Erythroblast (primary cell): ENCODE data around the gene XYLT2.
"Not testable (repeated sequence)": the region's sequence is repeated elsewhere in the genome, so short reads cannot be mapped to it uniquely, and the experiment has no call there.

Source experiments
- DNase-seq, 2 experiments: peaks; one replicate each; lab custom pipeline; 2025; lab: John Stamatoyannopoulos, UW
- GATA1 ChIP-seq: IDR thresholded peaks from 2 replicates; pipeline ENCODE4 v1.6.1; 2011; ENCODE audit warnings: low read depth, mild to moderate bottlenecking, control low read depth, low read length, moderate library complexity
- POLR2A ChIP-seq: IDR thresholded peaks from 2 replicates; pipeline ENCODE4 v1.6.1; 2011; ENCODE audit warnings: mild to moderate bottlenecking, low read length

XYLT2 gene

DNA sequence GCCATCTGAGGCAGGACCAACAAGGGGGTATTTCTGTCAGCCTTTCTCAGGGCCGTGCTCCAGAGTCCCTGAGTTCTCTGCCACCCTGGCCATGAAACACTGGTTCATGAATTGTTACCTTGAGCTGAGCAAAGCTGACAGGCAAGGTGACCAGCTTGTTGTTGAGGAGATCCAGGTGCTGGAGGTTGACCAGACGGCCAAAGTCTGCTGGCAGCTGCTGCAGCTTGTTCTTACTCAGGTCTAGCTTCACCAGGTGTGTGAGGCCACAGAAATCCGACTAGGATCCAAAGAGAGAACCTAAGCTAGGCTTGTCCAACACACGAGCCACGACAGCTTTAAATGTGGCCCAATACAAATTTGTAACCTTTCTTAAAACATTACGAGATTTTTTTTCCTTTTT lies 46.7 kb downstream of the XYLT2 start:
- DNase-seq = no peak
- no peak for TF ChIP-seq POLR2A
- TF ChIP-seq GATA1 = no peak

DNA sequence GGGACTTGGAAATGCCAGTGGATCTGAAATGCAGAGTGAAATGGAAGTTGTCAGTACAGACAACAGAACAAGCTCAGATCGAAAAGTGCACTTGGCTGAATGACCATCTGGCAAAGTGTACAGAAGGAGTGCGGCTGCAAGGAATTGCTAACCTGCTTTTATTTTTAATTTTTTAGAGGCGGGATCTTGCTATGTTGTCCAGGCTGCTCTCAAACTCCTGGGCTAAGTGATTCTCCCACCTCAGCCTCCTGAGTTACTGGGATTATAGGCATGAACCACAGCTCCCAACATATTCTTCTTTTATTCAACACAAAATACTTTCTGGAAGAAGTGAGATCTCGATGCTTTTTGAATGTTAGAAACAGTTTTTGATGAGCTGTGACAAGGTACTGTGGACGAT lies 47.8 kb downstream of the XYLT2 start:
- TF ChIP-seq POLR2A (no peak), GATA1 (no peak)
- DNase-seq = no peak

DNA sequence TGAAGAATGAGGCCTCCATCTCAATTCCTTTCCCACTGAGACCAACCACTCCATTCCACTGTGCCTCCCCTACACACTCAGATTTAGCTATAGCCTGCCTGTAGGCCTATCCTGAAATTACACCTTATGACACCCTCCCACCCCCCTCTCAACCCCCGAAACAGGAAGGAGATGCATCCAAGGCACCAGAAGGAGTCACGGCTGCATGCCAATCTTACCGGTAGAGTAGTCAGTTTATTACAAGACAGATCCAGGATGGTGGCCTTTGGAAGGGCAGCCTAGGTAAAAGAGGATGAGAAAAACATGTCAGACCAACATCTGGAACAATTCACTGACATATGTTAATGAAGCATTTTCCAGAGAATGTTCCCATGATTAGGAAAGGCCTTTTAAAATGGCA lies 48.8 kb downstream of the XYLT2 start:
- TF ChIP-seq POLR2A = no peak
- no peak for TF ChIP-seq GATA1
- DNase-seq = no peak

DNA sequence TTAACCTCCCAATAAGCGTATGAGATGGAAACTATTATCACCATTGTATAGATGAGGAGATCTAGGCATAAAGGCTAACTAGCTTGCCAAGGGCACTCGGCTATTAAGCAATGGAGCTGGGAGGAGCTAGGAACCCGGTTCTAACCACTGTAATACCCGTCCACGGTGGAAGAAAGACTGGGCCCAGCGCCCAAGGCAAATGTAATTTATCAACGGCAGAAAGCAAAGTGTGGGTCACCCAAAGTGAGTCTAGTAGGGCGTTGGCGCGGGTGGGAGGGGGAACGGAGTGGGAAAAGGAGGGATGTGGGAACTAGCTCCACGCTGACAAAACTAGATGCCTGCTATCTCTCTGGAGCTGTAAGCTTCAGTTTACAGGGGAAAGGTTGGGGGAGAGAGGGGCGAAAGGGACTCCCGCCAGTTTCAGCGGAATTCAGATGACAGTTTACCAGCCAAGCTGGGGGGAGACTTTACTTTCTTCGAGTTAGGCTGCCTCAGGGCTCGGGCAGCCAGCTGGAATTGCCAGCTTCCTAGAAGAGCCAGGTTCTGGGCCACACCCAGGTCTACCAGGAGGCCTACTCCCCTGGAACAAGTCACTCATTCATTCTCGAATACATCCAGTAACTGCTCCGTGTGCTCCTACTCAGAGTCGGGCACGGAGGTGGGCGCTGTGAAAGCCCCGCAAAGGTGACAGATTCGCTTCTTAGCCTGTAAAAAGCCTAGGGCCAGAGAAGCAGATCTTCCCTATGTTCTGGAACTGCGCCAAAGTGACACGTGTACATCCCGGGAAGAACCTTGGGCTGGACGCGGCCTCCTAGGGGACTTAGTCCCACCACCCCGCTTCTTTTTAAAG lies 50.6 kb downstream of the XYLT2 start:
- peak; percentile 66 to 75 for DNase-seq
- no peak for TF ChIP-seq GATA1
- TF ChIP-seq POLR2A = no peak

DNA sequence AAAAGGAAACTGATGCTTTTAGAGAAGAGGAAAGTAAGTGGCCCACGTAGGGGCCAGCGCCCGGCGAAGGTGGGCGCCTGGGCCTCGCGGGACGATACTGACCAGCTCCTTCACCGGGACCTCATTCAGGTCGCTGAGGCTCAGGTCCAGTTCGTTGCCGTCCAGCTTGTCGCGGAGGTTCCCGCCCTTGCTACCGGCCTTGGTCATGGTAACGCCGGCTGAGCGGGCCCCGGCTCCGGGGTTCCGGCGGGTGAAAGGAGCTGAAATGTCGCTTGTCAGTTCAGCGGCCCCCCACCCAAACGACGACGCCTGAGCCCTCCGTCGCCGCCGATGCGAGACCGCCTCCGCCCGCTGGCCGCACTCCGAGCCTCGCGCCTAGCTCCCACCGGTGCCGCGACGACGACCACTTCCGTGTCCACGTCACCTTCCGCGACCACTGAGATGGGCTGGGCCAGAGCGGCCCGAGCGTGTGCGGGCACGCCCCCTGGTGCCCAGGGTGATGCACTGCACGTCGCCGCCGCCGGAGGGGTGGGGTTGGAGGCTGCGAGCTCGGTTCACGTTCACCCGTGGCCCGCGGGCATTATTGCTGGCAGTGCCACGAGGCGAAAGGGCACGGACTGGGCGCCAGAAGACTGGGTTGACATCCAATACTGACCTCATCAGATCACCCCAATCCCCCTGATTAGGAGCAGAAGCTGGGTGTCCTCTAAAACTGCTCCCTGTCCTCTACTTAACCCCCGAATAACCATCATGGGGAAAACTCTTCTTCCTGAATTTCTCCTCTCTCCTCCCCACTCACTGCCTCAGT lies 51.4 kb downstream of the XYLT2 start, which contains the start of gene LRRC59:
TSS of gene LRRC59 (minus strand) at position 413 of the 808 bp plus-strand sequence. CDS start at position 207, 206 bp downstream.
- TF ChIP-seq POLR2A (peak; percentile 87), GATA1 (no peak)
- DNase-seq = peak; percentile 91 to 94

DNA sequence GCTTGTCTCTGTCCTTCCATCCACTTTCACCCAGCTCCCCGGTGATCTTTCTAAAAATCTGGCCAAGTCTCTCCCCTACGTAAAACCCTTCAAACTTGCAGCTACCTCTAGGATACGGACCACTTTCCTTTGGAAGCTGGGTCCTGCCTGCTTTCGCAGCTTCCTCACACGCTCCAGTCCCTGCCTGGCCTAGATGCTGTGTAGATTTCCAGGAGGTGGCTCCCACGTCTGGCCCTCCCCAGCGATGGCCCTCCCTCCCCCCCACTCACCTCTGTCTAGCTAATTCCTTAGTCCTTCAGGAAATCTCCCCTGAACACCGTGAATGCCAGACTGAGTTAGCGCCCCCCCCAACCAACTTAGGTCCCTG lies 52.0 kb downstream of the XYLT2 start:
- no peak for TF ChIP-seq GATA1
- TF ChIP-seq POLR2A = no peak
- DNase-seq = no peak

DNA sequence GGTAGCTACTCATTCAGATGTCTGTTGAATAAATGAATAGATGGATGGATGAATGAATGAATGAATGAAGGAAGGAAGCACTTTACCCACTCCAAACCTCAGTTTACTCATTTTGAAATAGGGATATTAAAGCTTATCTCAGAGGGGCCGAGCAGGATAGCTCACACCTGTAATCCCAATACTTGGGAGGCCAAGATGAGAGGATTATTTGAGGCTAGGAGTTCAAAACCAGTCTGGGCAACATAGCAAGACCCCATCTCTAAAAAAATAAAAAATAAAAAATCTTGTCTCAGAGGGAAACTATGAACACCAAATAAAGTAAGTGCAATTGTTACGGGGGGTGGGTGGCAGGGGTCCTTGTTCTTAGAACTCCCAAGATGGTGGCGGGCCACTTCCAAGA lies 52.7 kb downstream of the XYLT2 start:
- DNase-seq = not testable (repeated sequence)

DNA sequence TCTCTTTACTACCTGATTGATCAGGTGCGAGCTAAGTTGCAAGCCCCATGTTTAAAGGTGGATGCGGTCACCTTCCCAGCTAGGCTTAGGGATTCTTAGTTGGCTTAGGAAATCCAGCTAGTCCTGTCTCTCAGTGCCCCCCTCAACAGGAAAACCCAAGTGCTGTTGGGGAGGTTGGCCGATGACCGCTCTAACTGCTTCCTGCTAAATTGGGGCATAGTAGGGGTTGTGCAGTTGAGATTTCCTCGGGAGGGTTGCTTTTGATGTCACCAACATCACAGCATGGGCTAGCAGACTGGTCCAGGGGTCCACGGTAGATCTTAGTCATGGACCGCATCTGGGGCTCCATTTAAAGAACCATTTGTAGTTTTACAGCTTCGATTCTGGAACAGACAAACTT lies 53.7 kb downstream of the XYLT2 start:
- DNase-seq = peak; percentile 24 to 32

DNA sequence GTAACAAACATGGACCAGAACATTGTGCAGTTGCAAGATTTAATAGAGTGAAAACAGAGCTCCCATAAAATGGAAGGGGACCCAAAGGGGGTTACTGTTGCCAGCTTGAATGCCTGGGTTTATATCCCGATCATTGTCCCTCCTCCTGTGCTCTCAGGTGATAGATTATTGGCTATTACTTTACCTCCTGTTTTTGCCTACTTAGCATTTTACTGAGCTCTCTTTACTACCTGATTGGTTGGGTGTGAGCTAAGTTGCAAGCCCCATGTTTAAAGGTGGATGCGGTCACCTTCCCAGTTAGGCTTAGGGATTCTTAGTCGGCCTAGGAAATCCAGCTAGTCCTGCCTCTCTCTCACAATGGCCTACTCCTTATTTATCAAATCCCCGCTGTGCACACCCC lies 59.4 kb downstream of the XYLT2 start:
- DNase-seq = not testable (repeated sequence)

DNA sequence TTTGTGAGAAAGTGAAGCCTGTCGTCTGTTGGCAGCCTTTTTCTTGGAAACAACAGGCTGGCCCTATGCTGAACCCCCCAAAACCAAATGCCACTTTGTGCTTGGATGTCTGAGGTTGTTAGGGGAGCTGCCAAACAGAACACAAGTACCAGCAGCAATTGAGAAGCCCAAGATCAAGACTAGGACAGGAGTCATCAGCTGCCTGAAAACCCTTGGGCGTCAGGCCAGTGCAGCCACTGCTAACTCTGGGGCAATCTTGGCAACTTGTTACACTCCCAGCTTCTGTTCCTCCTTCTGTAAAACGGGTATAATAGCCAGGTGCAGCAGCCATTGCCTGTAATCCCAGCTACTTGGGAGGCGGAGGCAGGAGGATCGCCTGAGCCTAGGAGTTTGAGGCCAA lies 60.7 kb downstream of the XYLT2 start:
- TF ChIP-seq POLR2A (no peak), GATA1 (no peak)
- no peak for DNase-seq

DNA sequence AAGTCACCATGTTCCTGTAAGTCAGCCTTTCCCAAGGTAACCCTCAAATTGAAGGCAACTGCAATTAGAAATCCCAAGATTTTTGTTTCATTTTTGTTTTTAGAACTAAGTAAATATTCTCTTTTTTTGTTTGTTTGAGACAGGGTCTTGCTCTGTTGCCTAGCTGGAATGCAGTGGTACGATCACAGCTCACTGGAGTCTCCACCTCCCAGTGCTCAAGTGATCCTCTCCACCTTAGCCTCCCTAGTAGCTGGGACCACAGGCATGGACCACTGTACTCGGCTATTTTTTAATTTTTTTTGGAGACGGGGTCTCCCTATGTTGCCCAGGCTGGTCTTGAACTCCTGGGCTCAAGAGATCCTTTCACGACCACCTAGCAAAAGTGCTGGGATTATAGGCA lies 62.0 kb downstream of the XYLT2 start:
- TF ChIP-seq POLR2A = no peak

More for the DNA sequence above, 62.0 kb downstream of the XYLT2 start:
- DNase-seq = no peak
